ENCODE data around the gene RECK. TPM values are rescaled to one million over a fixed set of nuclear protein-coding genes. Genes with fewer than 3 reads are reported as not detected.
"Not testable (repeated sequence)": the region's sequence is repeated elsewhere in the genome, so short reads cannot be mapped to it uniquely, and the experiment has no call there.

Gene RECK
- total RNA-seq, 1 donor from 2014 or later, result 48.2 TPM

- Mint-ChIP-seq H3K4me3 (ENCODE audit: unreplicated experiment) (no peak overlapping the region), H3K27me3 (ENCODE audit: unreplicated experiment) (peaks cover 1% of the 10 kb centered on the region), H3K4me1 (ENCODE audit: unreplicated experiment) (peaks cover 10% of the 10 kb centered on the region), H3K36me3 (ENCODE audit: low read depth, unreplicated experiment) (peaks cover 18% of the 10 kb centered on the region), H3K9me3 (ENCODE audit: unreplicated experiment) (no peaks in the 10 kb centered on the region), H3K27ac (ENCODE audit: unreplicated experiment) (peak overlapping the region; percentile 46)
- no peak for TF ChIP-seq CTCF (IDR thresholded peaks at IDR 0.05; ENCODE audit: unreplicated experiment)
- no peak for DNase-seq (ENCODE audit: low spot score)
Observed at GRCh38 chr9:36078051-36078450, 41.3 kb downstream of the RECK start.

- Mint-ChIP-seq H3K36me3 (ENCODE audit: low read depth, unreplicated experiment) (peaks cover 27% of the 10 kb centered on the region), H3K4me3 (ENCODE audit: unreplicated experiment) (no peak overlapping the region), H3K4me1 (ENCODE audit: unreplicated experiment) (peaks cover 4% of the 10 kb centered on the region), H3K27ac (ENCODE audit: unreplicated experiment) (no peak overlapping the region), H3K27me3 (ENCODE audit: unreplicated experiment) (peaks cover 2% of the 10 kb centered on the region), H3K9me3 (ENCODE audit: unreplicated experiment) (no peaks in the 10 kb centered on the region)
- DNase-seq (ENCODE audit: low spot score), result no peak
- no peak for TF ChIP-seq CTCF (IDR thresholded peaks at IDR 0.05; ENCODE audit: unreplicated experiment)
Observed at GRCh38 chr9:36080519-36080918, 43.8 kb downstream of the RECK start.

- H3K9me3 Mint-ChIP-seq (ENCODE audit: unreplicated experiment), result no peaks in the 10 kb centered on the region
- H3K4me1 Mint-ChIP-seq (ENCODE audit: unreplicated experiment), result peaks cover 4% of the 10 kb centered on the region
- DNase-seq (ENCODE audit: low spot score), result no peak
- peaks cover 6% of the 10 kb centered on the region for H3K27me3 Mint-ChIP-seq (ENCODE audit: unreplicated experiment)
- peak overlapping the region; percentile 33 for H3K27ac Mint-ChIP-seq (ENCODE audit: unreplicated experiment)
- TF ChIP-seq CTCF (IDR thresholded peaks at IDR 0.05; ENCODE audit: unreplicated experiment), result no peak
- H3K4me3 Mint-ChIP-seq (ENCODE audit: unreplicated experiment), result no peak overlapping the region
- H3K36me3 Mint-ChIP-seq (ENCODE audit: low read depth, unreplicated experiment), result peaks cover 42% of the 10 kb centered on the region
Observed at GRCh38 chr9:36082931-36083330, 46.2 kb downstream of the RECK start.

GRCh38 chr9:36086442-36086841, 49.7 kb downstream of the RECK start:
- no peak overlapping the region for H3K27ac Mint-ChIP-seq (ENCODE audit: unreplicated experiment)
- no peak for TF ChIP-seq CTCF (IDR thresholded peaks at IDR 0.05; ENCODE audit: unreplicated experiment)
- peak overlapping the region; percentile 51 for H3K4me3 Mint-ChIP-seq (ENCODE audit: unreplicated experiment)
- DNase-seq (ENCODE audit: low spot score), result no peak
- H3K36me3 Mint-ChIP-seq (ENCODE audit: low read depth, unreplicated experiment), result peaks cover 42% of the 10 kb centered on the region
- no peaks in the 10 kb centered on the region for H3K9me3 Mint-ChIP-seq (ENCODE audit: unreplicated experiment)
- H3K4me1 Mint-ChIP-seq (ENCODE audit: unreplicated experiment), result peaks cover 8% of the 10 kb centered on the region
- H3K27me3 Mint-ChIP-seq (ENCODE audit: unreplicated experiment), result peaks cover 6% of the 10 kb centered on the region

- not testable (repeated sequence) for H3K4me3 Mint-ChIP-seq (ENCODE audit: unreplicated experiment); H3K27ac Mint-ChIP-seq (ENCODE audit: unreplicated experiment); DNase-seq (ENCODE audit: low spot score); H3K27me3 Mint-ChIP-seq (ENCODE audit: unreplicated experiment); H3K9me3 Mint-ChIP-seq (ENCODE audit: unreplicated experiment)
- peaks cover 45% of the 10 kb centered on the region for H3K36me3 Mint-ChIP-seq (ENCODE audit: low read depth, unreplicated experiment)
- H3K4me1 Mint-ChIP-seq (ENCODE audit: unreplicated experiment), result peaks cover 15% of the 10 kb centered on the region
Observed at GRCh38 chr9:36087054-36087453, 50.3 kb downstream of the RECK start.

GRCh38 chr9:36088020-36088419, 51.3 kb downstream of the RECK start:
- Mint-ChIP-seq H3K4me3 (ENCODE audit: unreplicated experiment) (no peak overlapping the region), H3K27me3 (ENCODE audit: unreplicated experiment) (peaks cover 7% of the 10 kb centered on the region), H3K36me3 (ENCODE audit: low read depth, unreplicated experiment) (peaks cover 41% of the 10 kb centered on the region), H3K27ac (ENCODE audit: unreplicated experiment) (no peak overlapping the region), H3K4me1 (ENCODE audit: unreplicated experiment) (peaks cover 15% of the 10 kb centered on the region), H3K9me3 (ENCODE audit: unreplicated experiment) (no peaks in the 10 kb centered on the region)
- no peak for TF ChIP-seq CTCF (IDR thresholded peaks at IDR 0.05; ENCODE audit: unreplicated experiment)
- no peak for DNase-seq (ENCODE audit: low spot score)

All from endothelial cell (in vitro differentiated cells).